T-helper 1 cell treated with Interleukin-12 subunit alpha and Interleukin-12 subunit beta and Interleukin-4 antibody, amounts not matched to agents 30 ng/mL and 1 ng/mL, for 36 hours (primary cell): ENCODE data around the gene PRKAG1. TPM values are rescaled to one million over a fixed set of nuclear protein-coding genes. Genes with fewer than 3 reads are reported as not detected.

Source experiments
- total RNA-seq: library from RNA; stranded (reverse); gene quantifications from 2 replicates; pipeline ENCODE4 v1.2.3, GENCODE V29; 2022

PRKAG1 gene
- total RNA-seq, 1 donor from 2014 or later, result 74.8 TPM

Other genes starting within 250 kb of the PRKAG1 start
- gene ADCY6, start 229.7 kb downstream of the PRKAG1 start, total RNA-seq, result 0.22 and 0.32 TPM in 2 replicates
- 16.5 and 17.1 TPM in 2 replicates for gene CACNB3, start 200.3 kb downstream of the PRKAG1 start, total RNA-seq
- 125 and 126 TPM in 2 replicates for gene DDX23, start 166.6 kb downstream of the PRKAG1 start, total RNA-seq
- gene RND1, start 152.9 kb downstream of the PRKAG1 start, total RNA-seq, result 4.0 and 5.6 TPM in 2 replicates
- 74.2 and 83.6 TPM in 2 replicates for gene FKBP11, start 93.3 kb downstream of the PRKAG1 start, total RNA-seq
- gene ARF3, start 61.3 kb downstream of the PRKAG1 start, total RNA-seq, result 150 and 164 TPM in 2 replicates
- 1.3 and 1.6 TPM in 2 replicates for gene WNT10B, start 47.0 kb downstream of the PRKAG1 start, total RNA-seq
- 0.22 TPM in 1 of 2 replicates, not detected in the other for gene WNT1, start 40.5 kb downstream of the PRKAG1 start, total RNA-seq
- gene DDN, start 19.4 kb downstream of the PRKAG1 start, total RNA-seq, result 0.07 and 0.29 TPM in 2 replicates
- 107 and 123 TPM in 2 replicates for gene KMT2D, start 42.0 kb upstream of the PRKAG1 start, total RNA-seq
- 10.4 and 11.1 TPM in 2 replicates for gene RHEBL1, start 51.2 kb upstream of the PRKAG1 start, total RNA-seq
- gene DHH, start 76.0 kb upstream of the PRKAG1 start, total RNA-seq, result 0.07 TPM in 1 of 2 replicates, not detected in the other
- 61.9 and 64.4 TPM in 2 replicates for gene LMBR1L, start 92.1 kb upstream of the PRKAG1 start, total RNA-seq
- 1,474 and 1,482 TPM in 2 replicates for gene TUBA1B, start 112.6 kb upstream of the PRKAG1 start, total RNA-seq
- 57.8 and 58.6 TPM in 2 replicates for gene TUBA1A, start 170.3 kb upstream of the PRKAG1 start, total RNA-seq
- 204 and 205 TPM in 2 replicates for gene TUBA1C, start 246.3 kb upstream of the PRKAG1 start, total RNA-seq